IPS-20b (cell line): ENCODE measurements around the gene SERPINA6.
"Not testable (repeated sequence)": the region's sequence is repeated elsewhere in the genome, so short reads cannot be mapped to it uniquely, and the experiment has no call there.

Experiments used
- H3K27ac ChIP-seq: one replicate; pipeline ENCODE4 v1.5.1; 2013; ENCODE audit warnings: low read length
- H3K27me3 ChIP-seq: 2 replicates; pipeline ENCODE4 v1.6.1; 2013; ENCODE audit warnings: mild to moderate bottlenecking, low read length, inconsistent platforms; ENCODE audit not compliant: insufficient read depth
- H3K36me3 ChIP-seq: 2 replicates; pipeline ENCODE4 v1.6.1; 2013; ENCODE audit warnings: low read depth, mild to moderate bottlenecking, inconsistent platforms, low read length, moderate library complexity; ENCODE audit not compliant: insufficient read depth
- H3K4me1 ChIP-seq: 2 replicates; pipeline ENCODE4 v1.6.1; 2013; ENCODE audit warnings: mild to moderate bottlenecking, control low read depth, inconsistent platforms, low read length, moderate library complexity; ENCODE audit not compliant: insufficient read depth
- H3K4me3 ChIP-seq: 2 replicates; pipeline ENCODE4 v1.5.1; 2013; ENCODE audit warnings: mild to moderate bottlenecking, low read length, inconsistent platforms
- H3K9ac ChIP-seq: 2 replicates; pipeline ENCODE4 v1.6.1; 2013; ENCODE audit warnings: low read depth, mild to moderate bottlenecking, inconsistent platforms, low read length, moderate library complexity
- H3K9me3 ChIP-seq: 2 replicates; pipeline ENCODE4 v1.6.1; 2013; ENCODE audit warnings: mild to moderate bottlenecking, low read depth, low read length, inconsistent platforms; ENCODE audit not compliant: insufficient read depth

SERPINA6 gene

GRCh38 chr14:94348836-94349235, 25.7 kb upstream of the SERPINA6 start:
- Histone ChIP-seq H3K36me3 (no peaks in the 10 kb centered on the region), H3K27ac (no peak overlapping the region), H3K4me3 (no peak overlapping the region), H3K9ac (no peak overlapping the region), H3K9me3 (peaks cover 5% of the 10 kb centered on the region; the same call in 1 of the 2 replicates), H3K4me1 (no peaks in the 10 kb centered on the region), H3K27me3 (no peaks in the 10 kb centered on the region)

GRCh38 chr14:94346841-94347240, 23.7 kb upstream of the SERPINA6 start:
- Histone ChIP-seq H3K27ac (no peak overlapping the region), H3K9me3 (no peaks in the 10 kb centered on the region), H3K4me1 (no peaks in the 10 kb centered on the region)

GRCh38 chr14:94346065-94346786, 23.1 kb upstream of the SERPINA6 start:
- not testable (repeated sequence) for H3K9me3 ChIP-seq, H3K27me3 ChIP-seq, H3K4me1 ChIP-seq, H3K36me3 ChIP-seq, H3K27ac ChIP-seq, H3K9ac ChIP-seq, H3K4me3 ChIP-seq

More at GRCh38 chr14:94346841-94347240, 23.7 kb upstream of the SERPINA6 start:
- no peaks in the 10 kb centered on the region for H3K27me3 ChIP-seq
- H3K36me3 ChIP-seq = no peaks in the 10 kb centered on the region
- H3K4me3 ChIP-seq = no peak overlapping the region
- no peak overlapping the region for H3K9ac ChIP-seq

GRCh38 chr14:94345344-94346064, 22.4 kb upstream of the SERPINA6 start:
- Histone ChIP-seq H3K4me1 (no peaks in the 10 kb centered on the region), H3K9me3 (no peaks in the 10 kb centered on the region), H3K36me3 (no peaks in the 10 kb centered on the region), H3K9ac (no peak overlapping the region), H3K27ac (no peak overlapping the region), H3K4me3 (no peak overlapping the region), H3K27me3 (no peaks in the 10 kb centered on the region)

- no peaks in the 10 kb centered on the region for H3K36me3 ChIP-seq
- H3K27me3 ChIP-seq = no peaks in the 10 kb centered on the region
- H3K4me3 ChIP-seq = no peak overlapping the region
- H3K4me1 ChIP-seq = no peaks in the 10 kb centered on the region
- no peak overlapping the region for H3K9ac ChIP-seq
- no peaks in the 10 kb centered on the region for H3K9me3 ChIP-seq
- H3K27ac ChIP-seq = no peak overlapping the region
These were observed 21.3 kb upstream of the SERPINA6 start for GRCh38 chr14:94344389-94344788.

- H3K9ac ChIP-seq = no peak overlapping the region
- no peak overlapping the region for H3K4me3 ChIP-seq
- H3K4me1 ChIP-seq = no peaks in the 10 kb centered on the region
- no peak overlapping the region for H3K27ac ChIP-seq
- H3K36me3 ChIP-seq = no peaks in the 10 kb centered on the region
- H3K9me3 ChIP-seq = no peaks in the 10 kb centered on the region
- no peaks in the 10 kb centered on the region for H3K27me3 ChIP-seq
These were observed 20.3 kb upstream of the SERPINA6 start for GRCh38 chr14:94343238-94344005.

- Histone ChIP-seq H3K9ac (no peak overlapping the region), H3K36me3 (no peaks in the 10 kb centered on the region), H3K27me3 (no peaks in the 10 kb centered on the region), H3K4me1 (no peaks in the 10 kb centered on the region), H3K9me3 (no peaks in the 10 kb centered on the region), H3K27ac (no peak overlapping the region), H3K4me3 (no peak overlapping the region)
These were observed 19.3 kb upstream of the SERPINA6 start for GRCh38 chr14:94342334-94342934.

- Histone ChIP-seq H3K27me3 (no peaks in the 10 kb centered on the region), H3K4me3 (no peak overlapping the region), H3K27ac (no peak overlapping the region), H3K9me3 (no peaks in the 10 kb centered on the region), H3K9ac (no peak overlapping the region), H3K4me1 (no peaks in the 10 kb centered on the region), H3K36me3 (no peaks in the 10 kb centered on the region)
These were observed 18.7 kb upstream of the SERPINA6 start for GRCh38 chr14:94341656-94342333.

GRCh38 chr14:94340533-94340932, 17.4 kb upstream of the SERPINA6 start:
- Histone ChIP-seq H3K9ac (no peak overlapping the region), H3K27me3 (no peaks in the 10 kb centered on the region), H3K36me3 (no peaks in the 10 kb centered on the region), H3K4me1 (no peaks in the 10 kb centered on the region), H3K9me3 (no peaks in the 10 kb centered on the region), H3K4me3 (no peak overlapping the region), H3K27ac (no peak overlapping the region)

GRCh38 chr14:94338023-94338422, 14.9 kb upstream of the SERPINA6 start:
- no peaks in the 10 kb centered on the region for H3K27me3 ChIP-seq
- H3K9ac ChIP-seq = no peak overlapping the region
- H3K9me3 ChIP-seq = no peaks in the 10 kb centered on the region
- H3K27ac ChIP-seq = no peak overlapping the region
- no peaks in the 10 kb centered on the region for H3K4me1 ChIP-seq
- no peak overlapping the region for H3K4me3 ChIP-seq
- H3K36me3 ChIP-seq = no peaks in the 10 kb centered on the region

GRCh38 chr14:94337274-94337673, 14.1 kb upstream of the SERPINA6 start:
- Histone ChIP-seq H3K27ac (no peak overlapping the region), H3K4me1 (no peaks in the 10 kb centered on the region), H3K27me3 (no peaks in the 10 kb centered on the region), H3K4me3 (no peak overlapping the region), H3K9ac (no peak overlapping the region), H3K9me3 (no peaks in the 10 kb centered on the region), H3K36me3 (no peaks in the 10 kb centered on the region)
